ACC112 (cell line): ENCODE measurements around the gene CCDC78.
"Not testable (repeated sequence)": the region's sequence is repeated elsewhere in the genome, so short reads cannot be mapped to it uniquely, and the experiment has no call there.

Experiments
- H2AFZ ChIP-seq: fragments of 200-600 bp; sonication (generic); one replicate; pipeline ENCODE4 v1.6.0; 2017; ENCODE audit warnings: antibody characterized with exemption, low read length; ENCODE audit not compliant: unreplicated experiment
- H3K27ac ChIP-seq: fragments of 200-600 bp; sonication (generic); 2 replicates; pipeline ENCODE4 v1.5.1; 2014; ENCODE audit warnings: low read depth, mild to moderate bottlenecking, antibody characterized with exemption, low read length, moderate library complexity
- H3K27me3 ChIP-seq: fragments of 200-600 bp; sonication (generic); 2 replicates; pipeline ENCODE4 v1.6.1; 2014; ENCODE audit warnings: mild to moderate bottlenecking, antibody characterized with exemption, low read length, moderate library complexity, mixed read lengths; ENCODE audit not compliant: insufficient read depth
- H3K36me3 ChIP-seq: fragments of 200-600 bp; sonication (generic); 2 replicates; pipeline ENCODE4 v1.6.1; 2016; ENCODE audit warnings: mild to moderate bottlenecking, antibody characterized with exemption, low read length, moderate library complexity, mixed read lengths; ENCODE audit not compliant: insufficient read depth
- H3K4me1 ChIP-seq: fragments of 200-600 bp; sonication (generic); one replicate; pipeline ENCODE4 v1.6.1; 2016; ENCODE audit warnings: low read length, mixed read lengths; ENCODE audit not compliant: insufficient read depth, unreplicated experiment, control insufficient read depth
- H3K4me3 ChIP-seq: fragments of 200-600 bp; sonication (generic); 2 replicates; pipeline ENCODE4 v1.5.1; 2014; ENCODE audit warnings: mild to moderate bottlenecking, low read depth, low read length
- H3K79me2 ChIP-seq: fragments of 200-600 bp; sonication (generic); one replicate; pipeline ENCODE4 v1.6.0; 2016; ENCODE audit warnings: low read length; ENCODE audit not compliant: control insufficient read depth, unreplicated experiment, insufficient read depth

The CCDC78 gene

DNA sequence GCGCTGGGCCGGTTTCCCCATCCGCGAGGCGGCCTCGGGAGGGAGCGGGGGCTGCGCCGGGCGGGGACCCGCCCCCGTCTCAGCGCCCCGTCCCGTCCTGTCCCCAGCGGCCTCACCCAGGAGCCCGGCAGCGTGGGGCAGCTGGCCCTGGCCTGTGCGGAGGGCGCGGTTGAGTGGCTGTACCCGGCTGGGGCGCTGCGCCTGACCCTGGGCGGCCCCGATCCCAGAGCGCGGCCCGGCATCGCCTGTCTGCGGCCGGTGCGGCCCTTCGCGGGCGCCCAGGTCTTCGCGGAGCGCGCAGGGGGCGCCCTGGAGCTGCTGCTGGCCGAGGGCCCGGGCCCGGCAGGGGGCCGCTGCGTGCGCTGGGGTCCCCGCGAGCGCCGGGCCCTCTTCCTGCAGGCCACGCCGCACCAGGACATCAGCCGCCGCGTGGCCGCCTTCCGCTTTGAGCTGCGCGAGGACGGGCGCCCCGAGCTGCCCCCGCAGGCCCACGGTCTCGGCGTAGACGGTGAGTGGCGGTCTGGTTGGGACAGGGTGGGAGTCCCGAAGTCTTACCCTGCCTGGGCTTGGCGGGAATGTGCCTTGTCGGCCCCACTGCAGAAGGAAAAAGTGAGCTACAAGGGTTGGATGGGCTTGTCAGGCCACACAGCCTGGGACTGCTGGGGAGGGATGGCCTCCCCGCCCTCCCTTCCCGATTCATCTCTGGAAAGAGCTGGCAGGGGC is 10.6 kb downstream of the CCDC78 start:
- H2AFZ ChIP-seq: peak overlapping the region; percentile 66
- H3K27ac ChIP-seq: no peak overlapping the region
- no peaks in the 10 kb centered on the region for H3K79me2 ChIP-seq
- H3K4me3 ChIP-seq: peak overlapping the region; percentile 95
- H3K4me1 ChIP-seq: peaks cover 13% of the 10 kb centered on the region
- peaks cover 6% of the 10 kb centered on the region for H3K27me3 ChIP-seq
- H3K36me3 ChIP-seq: no peaks in the 10 kb centered on the region

DNA sequence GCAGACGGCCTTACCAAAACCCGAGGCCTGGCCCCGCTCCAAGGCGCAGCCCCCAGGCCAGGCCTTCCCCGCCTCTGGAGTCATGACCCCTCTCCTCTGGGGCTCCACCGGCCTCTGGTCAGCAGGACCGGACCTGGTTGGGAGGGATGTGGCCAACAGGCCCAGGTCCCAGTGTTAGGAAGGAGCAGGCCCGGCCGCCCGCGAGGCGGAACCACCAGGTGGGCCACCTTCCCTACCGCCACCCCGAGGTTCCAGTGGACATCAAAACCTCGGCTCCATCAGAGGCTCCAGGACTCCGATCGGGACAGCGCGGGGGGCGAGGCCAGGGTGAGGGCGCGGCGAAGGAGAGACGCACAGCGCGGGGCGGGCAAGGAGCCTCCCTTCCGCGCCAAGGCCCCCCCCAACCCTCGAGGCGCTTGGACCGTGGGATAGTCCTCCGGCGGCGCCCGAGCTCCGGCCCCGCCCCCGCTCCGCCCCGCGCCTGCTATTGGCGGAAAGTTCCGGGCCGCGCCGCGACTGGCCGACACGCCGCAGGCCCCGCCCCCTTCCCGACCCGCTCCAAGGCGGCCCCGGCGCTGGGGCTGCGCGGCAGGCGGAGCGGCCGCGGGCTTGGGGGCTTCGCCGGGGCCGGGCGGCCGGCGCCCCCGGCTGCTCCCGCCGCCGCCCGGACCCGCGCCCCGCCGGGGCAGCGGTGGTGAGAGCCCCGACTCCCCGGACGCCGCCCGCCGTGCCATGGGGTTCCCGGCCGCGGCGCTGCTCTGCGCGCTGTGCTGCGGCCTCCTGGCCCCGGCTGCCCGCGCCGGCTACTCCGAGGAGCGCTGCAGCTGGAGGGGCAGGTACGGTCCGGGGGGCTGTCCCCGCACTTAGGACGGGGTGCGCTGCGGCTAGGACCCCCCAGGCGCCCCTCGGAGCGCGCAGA is 11.4 kb downstream of the CCDC78 start, which contains the start of gene METRN:
Gene METRN, plus strand, starts transcription at position 561 of the 919 bp plus-strand sequence. Its CDS starts 172 bp downstream, at position 733.
- no peak within 1 kb of the TSS for H3K27ac ChIP-seq
- H3K36me3 ChIP-seq: no peaks in the 10 kb centered on the region
- H3K4me3 ChIP-seq: peak within 1 kb of the TSS; percentile 95
- H3K79me2 ChIP-seq: no peaks in the 10 kb centered on the region
- H3K27me3 ChIP-seq: peaks cover 12% of the 10 kb centered on the region
- peaks cover 17% of the 10 kb centered on the region for H3K4me1 ChIP-seq
- peak within 1 kb of the TSS; percentile 66 for H2AFZ ChIP-seq

DNA sequence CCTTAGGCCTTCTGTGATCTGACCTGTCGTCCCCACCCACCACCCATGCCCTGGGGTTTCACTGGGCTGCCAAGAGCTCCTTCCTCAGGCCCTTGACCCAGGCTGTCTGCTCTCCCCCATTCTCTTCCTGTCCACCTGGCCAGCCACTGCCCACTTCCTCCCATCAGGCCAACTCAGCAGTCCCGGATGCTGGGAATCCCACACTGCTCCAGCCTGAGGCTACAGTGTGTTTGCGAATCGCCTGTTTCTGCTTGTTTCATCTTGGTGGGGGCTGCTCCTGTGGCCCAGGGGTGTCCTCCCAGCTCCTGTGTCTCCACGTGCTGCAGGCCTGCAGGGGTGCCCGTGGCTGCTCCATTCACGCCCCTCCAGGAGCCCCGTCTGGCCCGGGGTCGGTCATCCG is 12.2 kb downstream of the CCDC78 start:
- peak overlapping the region; percentile 70 for H3K4me3 ChIP-seq
- H3K27ac ChIP-seq: no peak overlapping the region
- no peaks in the 10 kb centered on the region for H3K79me2 ChIP-seq
- H2AFZ ChIP-seq: no peak overlapping the region
- H3K36me3 ChIP-seq: no peaks in the 10 kb centered on the region
- peaks cover 12% of the 10 kb centered on the region for H3K27me3 ChIP-seq
- H3K4me1 ChIP-seq: peaks cover 19% of the 10 kb centered on the region

DNA sequence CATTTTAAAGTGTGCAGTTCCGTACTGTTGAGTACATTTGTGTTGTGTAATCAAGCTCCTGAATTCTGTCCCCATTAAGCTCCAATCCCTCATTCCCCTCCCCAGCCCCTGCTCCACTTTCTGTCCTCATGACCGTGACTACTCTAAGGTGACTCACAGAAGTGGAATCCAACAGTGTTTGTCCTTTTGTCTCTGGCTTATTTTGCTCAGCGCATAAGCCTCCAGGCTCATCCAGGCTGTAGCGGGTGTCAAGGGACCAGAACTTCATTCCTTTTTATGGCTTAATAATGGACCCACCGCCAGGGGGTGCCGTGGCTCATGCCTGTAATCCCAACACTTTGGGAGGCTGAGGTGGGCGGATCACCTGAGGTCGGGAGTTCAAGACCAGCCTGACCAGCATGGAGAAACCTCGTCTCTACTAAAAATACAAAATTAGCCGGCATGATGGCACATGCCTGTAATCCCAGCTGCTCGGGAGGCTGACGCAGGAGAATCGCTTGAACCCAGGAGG is 13.4 kb downstream of the CCDC78 start:
- not testable (repeated sequence) for H3K36me3 ChIP-seq, H3K4me3 ChIP-seq, H3K79me2 ChIP-seq, H2AFZ ChIP-seq
- H3K27ac ChIP-seq: peak overlapping the region; percentile 78
- H3K4me1 ChIP-seq: peaks cover 19% of the 10 kb centered on the region
- H3K27me3 ChIP-seq: peaks cover 20% of the 10 kb centered on the region

DNA sequence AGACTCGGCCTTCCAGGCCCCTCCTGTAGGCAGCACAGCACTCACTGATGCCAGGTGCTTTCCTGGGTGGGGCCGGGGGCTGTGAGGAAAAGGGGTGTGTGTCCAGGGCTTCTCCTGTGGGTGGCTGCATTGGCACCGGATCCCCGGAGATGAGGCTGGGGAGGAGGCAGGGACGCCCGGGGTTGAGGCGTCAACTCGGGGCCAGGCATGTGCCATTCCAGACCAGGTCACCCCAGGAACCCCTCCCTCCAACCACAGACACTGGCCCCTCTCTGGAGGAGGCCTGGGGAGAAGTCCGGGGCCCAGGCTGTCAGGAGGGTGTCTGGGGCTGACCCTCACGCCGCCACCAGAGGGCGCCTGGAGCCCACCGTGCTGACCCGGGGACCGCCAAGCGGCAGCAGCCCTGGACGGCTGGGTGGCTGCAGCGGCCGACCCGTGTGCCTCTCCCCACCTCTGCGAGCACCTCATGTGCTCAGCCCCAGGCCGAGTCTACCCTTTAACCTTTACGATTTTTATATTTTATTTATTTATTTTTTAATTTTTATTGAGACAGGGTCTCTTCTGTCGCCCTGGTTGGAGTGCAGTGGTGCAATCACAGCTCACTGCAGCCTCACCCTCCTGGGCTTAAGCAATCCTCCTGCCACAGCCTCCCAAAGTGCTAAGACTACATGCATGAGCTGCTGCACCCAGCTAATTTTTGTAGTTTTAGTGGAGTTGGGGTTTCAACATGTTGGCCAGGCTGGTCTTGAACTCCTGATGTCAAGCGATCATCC is 14.5 kb downstream of the CCDC78 start:
- H3K4me1 ChIP-seq: peaks cover 19% of the 10 kb centered on the region
- H2AFZ ChIP-seq: no peak overlapping the region
- H3K79me2 ChIP-seq: no peaks in the 10 kb centered on the region
- peaks cover 29% of the 10 kb centered on the region for H3K27me3 ChIP-seq
- no peaks in the 10 kb centered on the region for H3K36me3 ChIP-seq
- H3K27ac ChIP-seq: no peak overlapping the region
- no peak overlapping the region for H3K4me3 ChIP-seq

DNA sequence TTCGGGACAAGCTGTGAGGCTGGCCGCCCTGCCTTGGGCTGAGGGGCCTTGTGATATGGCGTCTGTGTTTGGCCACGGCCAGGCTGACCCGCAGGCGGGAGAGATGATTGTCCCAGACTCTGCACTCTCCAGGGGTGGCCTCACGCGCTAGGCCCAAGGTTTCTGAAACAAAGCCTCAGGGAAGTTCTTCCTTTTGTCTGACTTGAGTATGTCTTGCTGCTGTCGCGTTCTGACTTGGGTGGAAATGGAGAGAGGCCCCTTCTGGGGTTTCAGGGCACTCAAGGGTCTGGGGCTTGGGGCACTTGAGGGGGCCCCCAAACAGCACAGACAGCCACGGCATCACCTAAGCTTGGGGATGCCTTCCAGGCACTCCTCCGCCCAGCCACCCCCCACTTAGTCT is 15.2 kb downstream of the CCDC78 start:
- Histone ChIP-seq H3K4me1 (peaks cover 14% of the 10 kb centered on the region), H3K79me2 (no peaks in the 10 kb centered on the region), H3K27me3 (peaks cover 35% of the 10 kb centered on the region)

DNA sequence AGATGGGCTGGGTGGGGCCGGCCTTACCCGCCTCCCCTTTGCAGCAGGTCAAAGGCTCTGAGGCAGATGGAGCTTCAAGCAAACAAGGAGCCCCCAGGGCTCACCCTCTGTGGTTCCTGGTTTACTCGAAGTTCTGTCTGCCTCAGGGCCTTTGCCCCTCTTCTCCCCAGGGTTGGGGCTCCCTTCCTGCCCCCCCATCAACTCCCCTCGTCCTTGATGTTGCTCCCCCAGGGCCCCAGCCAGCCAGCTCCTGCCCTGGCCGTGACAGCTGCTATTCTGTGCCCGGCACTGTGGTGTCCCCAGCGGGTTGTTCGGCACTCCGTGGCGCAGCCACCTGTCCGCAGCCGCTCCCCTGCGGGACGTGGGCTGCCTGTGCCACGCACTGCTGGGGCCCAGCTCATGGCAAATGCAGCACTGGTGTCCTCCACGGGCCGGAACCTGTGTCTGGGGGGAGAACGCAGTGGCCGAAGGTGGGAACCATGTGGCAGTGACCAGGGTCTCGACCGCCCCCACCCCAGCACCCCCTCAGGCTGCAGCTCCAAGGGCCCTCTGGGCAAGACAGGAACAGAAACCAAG is 15.7 kb downstream of the CCDC78 start:
- no peak overlapping the region for H2AFZ ChIP-seq
- H3K36me3 ChIP-seq: no peaks in the 10 kb centered on the region
- H3K4me3 ChIP-seq: no peak overlapping the region
- H3K27ac ChIP-seq: no peak overlapping the region
- peaks cover 14% of the 10 kb centered on the region for H3K4me1 ChIP-seq
- H3K27me3 ChIP-seq: peaks cover 36% of the 10 kb centered on the region
- H3K79me2 ChIP-seq: no peaks in the 10 kb centered on the region

More for the DNA sequence above, 15.2 kb downstream of the CCDC78 start:
- Histone ChIP-seq H2AFZ (no peak overlapping the region), H3K27ac (no peak overlapping the region), H3K36me3 (no peaks in the 10 kb centered on the region), H3K4me3 (no peak overlapping the region)

DNA sequence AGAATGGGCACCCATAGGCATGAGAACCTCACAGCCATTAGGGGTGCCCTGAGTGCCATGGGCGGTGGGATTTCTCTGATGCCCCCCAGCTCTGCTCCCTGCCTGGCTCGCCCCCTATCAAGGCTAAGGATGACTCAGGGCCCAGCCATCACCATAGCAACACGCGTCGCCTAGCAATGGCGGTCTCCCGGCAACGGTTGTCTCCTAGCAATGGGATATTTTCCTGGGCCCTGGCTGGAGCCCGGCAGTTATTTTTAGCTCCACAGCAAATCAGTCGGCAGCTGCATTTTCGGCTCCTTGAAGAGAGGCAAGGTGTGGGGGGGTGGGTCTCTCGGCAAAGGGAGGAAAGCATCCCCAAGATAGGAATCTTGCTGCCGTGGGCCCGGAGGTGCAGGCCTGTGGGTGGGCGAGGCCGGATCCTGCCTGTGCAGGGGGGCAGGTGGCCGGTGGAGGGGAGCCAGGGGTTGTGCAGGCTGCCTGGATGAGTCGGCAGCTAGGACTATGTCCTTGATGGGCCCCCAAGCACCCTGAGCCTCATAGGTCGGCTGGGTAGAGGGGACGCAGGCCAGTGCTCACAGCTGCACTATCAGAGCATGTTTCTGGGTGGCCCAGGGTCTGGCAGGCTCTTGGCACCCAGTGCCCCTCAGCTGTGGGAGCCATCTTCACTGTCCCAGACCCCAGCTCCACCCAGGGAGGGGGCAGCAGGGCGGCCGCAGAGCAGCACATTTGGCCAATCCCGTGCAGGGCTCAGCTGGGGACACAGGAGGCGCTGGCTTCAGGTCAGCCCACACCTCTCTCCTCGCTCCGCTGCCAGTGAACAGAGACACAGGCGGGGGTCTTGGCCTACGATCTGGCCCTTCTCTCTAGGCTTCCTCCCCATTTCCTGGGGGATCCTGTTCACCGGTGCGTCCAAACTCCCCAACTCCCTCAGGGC is 16.4 kb downstream of the CCDC78 start:
- peaks cover 40% of the 10 kb centered on the region for H3K27me3 ChIP-seq
- no peak overlapping the region for H3K27ac ChIP-seq
- H3K79me2 ChIP-seq: no peaks in the 10 kb centered on the region
- no peak overlapping the region for H3K4me3 ChIP-seq
- H2AFZ ChIP-seq: no peak overlapping the region
- peaks cover 14% of the 10 kb centered on the region for H3K4me1 ChIP-seq
- no peaks in the 10 kb centered on the region for H3K36me3 ChIP-seq

DNA sequence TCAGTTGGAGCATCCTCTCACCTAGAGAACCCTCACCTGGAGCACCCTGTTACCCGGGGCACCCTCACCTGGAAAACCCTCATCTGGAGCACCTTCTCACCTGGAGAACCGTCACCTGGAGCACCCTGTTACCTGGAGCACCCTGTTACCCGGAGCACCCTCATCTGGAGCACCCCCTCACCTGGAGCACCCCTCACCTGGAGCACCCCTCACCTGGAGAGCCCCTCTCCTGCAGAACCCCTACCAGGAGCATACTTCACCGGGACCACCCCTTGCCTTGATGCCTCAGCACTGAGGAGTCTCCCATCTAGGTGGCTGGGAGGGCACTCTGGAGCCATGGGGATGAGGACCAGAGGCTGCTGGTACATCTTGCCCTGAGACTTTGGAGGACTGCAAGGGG is 17.3 kb downstream of the CCDC78 start:
- Histone ChIP-seq H2AFZ (no peak overlapping the region), H3K36me3 (no peaks in the 10 kb centered on the region), H3K27me3 (peaks cover 48% of the 10 kb centered on the region), H3K4me3 (no peak overlapping the region), H3K27ac (no peak overlapping the region), H3K4me1 (peaks cover 10% of the 10 kb centered on the region), H3K79me2 (no peaks in the 10 kb centered on the region)
